Muscle layer of colon (tissue), 2 donors: ENCODE results near the gene C6orf141.
"Not testable (repeated sequence)": the region's sequence is repeated elsewhere in the genome, so short reads cannot be mapped to it uniquely, and the experiment has no call there.

Experiments used
- H3K27ac ChIP-seq: one replicate; pipeline ENCODE4 v1.7.0; 2013; ENCODE audit warnings: low read depth, mild to moderate bottlenecking, low read length, moderate library complexity
- H3K27me3 ChIP-seq, 2 donors: one replicate each; pipeline ENCODE4 v1.7.0; 2013; ENCODE audit warnings: low read length in 2 of 2, mild to moderate bottlenecking in 2 of 2; ENCODE audit not compliant: insufficient read depth in 2 of 2, control insufficient read depth in 1 of 2
- H3K36me3 ChIP-seq: one replicate; pipeline ENCODE4 v1.7.0; 2013; ENCODE audit warnings: mild to moderate bottlenecking, low read length; ENCODE audit not compliant: insufficient read depth
- H3K4me1 ChIP-seq: one replicate; pipeline ENCODE4 v1.7.0; 2013; ENCODE audit warnings: mild to moderate bottlenecking, low read length; ENCODE audit not compliant: insufficient read depth
- H3K4me3 ChIP-seq, 2 donors: one replicate each; pipeline ENCODE4 v1.7.0; 2013; ENCODE audit warnings: low read length in 2 of 2, low read depth in 1 of 2, mild to moderate bottlenecking in 1 of 2, moderate library complexity in 1 of 2
- H3K9ac ChIP-seq: one replicate; pipeline ENCODE4 v1.7.0; 2013; ENCODE audit warnings: low read length
- H3K9me3 ChIP-seq: one replicate; pipeline ENCODE4 v1.7.0; 2013; ENCODE audit warnings: mild to moderate bottlenecking, low read length
- donor health status: abdominal sarcoma.
- donor health status: Adenocarcinoma of cecum.

The C6orf141 gene

DNA sequence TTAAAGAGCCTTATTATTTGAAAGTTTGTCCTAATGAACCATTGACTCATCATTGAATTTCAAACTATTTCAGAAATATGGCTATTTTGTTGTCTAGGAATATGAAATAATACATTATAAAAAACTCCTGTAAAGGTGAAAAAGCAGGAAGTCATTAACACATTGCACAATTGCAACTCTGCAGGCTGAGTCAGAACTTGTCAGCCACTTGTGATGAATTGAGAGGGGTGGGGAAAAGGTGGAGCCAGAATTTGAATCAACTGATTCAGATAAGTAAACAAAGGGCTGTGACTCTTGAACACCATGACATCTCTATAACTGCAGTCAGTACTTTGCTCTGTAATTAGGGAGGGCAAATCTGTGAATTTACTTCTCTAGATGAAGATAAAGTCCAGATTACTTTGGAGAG is 6.0 kb downstream of the C6orf141 start:
- H3K27me3 ChIP-seq = peaks cover 4 to 6% of the 10 kb centered on the region in 2 donors
- H3K9me3 ChIP-seq = no peaks in the 10 kb centered on the region
- no peak overlapping the region for H3K27ac ChIP-seq
- H3K9ac ChIP-seq = no peak overlapping the region
- H3K36me3 ChIP-seq = no peaks in the 10 kb centered on the region
- no peaks in the 10 kb centered on the region for H3K4me1 ChIP-seq
- no peak overlapping the region for H3K4me3 ChIP-seq

DNA sequence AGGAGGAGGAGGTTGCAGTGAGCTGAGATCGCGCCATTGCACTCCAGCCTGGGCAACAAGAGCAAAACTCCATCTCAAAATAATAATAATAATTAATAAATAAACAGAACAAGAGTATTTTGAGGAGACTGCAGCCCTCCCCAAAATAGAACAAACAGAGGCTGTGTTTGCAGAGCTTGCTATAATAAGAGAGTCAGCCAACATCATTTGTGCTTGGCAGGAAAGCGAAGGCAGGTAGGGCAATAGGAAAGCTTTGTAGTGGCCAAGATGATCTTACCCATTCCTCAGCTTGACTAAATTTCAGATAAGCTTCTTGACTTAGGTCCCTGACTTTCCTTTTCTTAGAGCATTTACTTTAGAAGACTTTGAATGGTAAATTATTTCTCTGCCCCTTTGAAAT is 6.7 kb downstream of the C6orf141 start:
- Histone ChIP-seq H3K9ac (no peak overlapping the region), H3K36me3 (no peaks in the 10 kb centered on the region), H3K4me3 (no peak overlapping the region), H3K4me1 (no peaks in the 10 kb centered on the region), H3K27me3 (peaks cover 0 to 5% of the 10 kb centered on the region in 2 donors), H3K9me3 (no peaks in the 10 kb centered on the region), H3K27ac (no peak overlapping the region)

DNA sequence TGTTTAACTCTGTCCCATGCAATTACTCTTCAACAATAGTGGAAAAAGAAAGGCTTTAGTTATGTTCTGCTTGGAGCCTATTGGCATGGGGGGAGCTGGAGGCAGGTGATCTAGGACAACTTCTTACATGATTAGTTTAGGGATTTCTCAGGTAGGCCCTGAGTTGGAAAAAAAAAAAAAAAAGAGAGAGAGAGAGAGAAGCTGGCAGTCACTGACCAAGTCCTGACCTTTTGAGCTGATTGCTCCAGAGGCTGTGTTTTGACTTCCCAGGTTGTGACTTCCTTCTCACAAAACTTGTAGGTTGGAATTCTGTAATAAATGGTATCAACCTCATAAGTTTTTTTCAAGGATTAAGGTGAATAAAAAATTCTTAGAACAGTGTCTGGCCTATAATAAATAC is 7.8 kb downstream of the C6orf141 start:
- H3K4me3 ChIP-seq = no peak overlapping the region
- H3K9me3 ChIP-seq = no peaks in the 10 kb centered on the region
- H3K36me3 ChIP-seq = no peaks in the 10 kb centered on the region
- no peak overlapping the region for H3K9ac ChIP-seq
- peaks cover 0 to 4% of the 10 kb centered on the region in 2 donors for H3K27me3 ChIP-seq
- H3K27ac ChIP-seq = no peak overlapping the region
- H3K4me1 ChIP-seq = no peaks in the 10 kb centered on the region

DNA sequence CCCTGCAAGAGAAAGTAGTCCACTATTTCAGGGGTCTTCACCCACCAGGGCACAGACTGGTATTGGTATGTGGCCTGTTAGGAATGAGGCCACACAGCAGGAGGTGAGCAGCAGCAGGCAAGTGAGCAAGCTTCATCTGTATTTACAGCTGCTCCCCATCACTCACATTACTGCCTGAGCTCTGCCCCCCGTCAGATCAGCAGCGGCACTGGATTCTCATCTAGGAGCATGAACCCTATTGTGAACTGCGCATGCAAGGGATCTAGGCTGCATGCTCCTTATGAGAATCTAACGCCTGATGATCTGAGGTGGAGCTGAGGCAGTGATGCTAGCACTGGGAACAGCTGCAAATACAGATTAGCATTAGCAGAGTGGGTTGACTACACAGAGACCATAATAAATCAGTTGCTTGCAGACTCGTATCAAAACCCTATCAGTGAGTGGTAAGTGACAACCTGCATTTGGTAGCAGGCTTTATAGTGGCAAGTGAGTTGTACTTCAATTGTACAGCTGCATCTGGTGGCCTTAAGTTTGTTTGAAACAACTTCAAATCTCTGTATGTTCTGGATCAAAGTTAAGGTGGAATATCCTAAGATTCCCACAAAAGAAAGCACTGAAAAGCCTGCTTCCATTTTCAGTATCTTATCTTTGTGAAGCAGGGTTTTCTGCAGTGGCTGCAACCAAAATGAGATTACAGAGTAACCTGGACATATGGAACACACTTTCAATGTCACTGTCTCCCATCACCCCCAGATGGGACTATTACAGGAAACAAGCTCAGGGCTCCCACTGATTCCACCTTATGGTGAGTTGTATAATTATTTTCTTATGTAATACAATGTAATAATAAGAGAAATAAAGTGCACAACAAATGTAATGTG is 12.8 kb downstream of the C6orf141 start:
- Histone ChIP-seq H3K27ac (no peak overlapping the region), H3K9me3 (no peaks in the 10 kb centered on the region), H3K4me3 (no peak overlapping the region), H3K27me3 (peaks cover 0 to 5% of the 10 kb centered on the region in 2 donors), H3K4me1 (no peaks in the 10 kb centered on the region), H3K9ac (no peak overlapping the region), H3K36me3 (no peaks in the 10 kb centered on the region)

GRCh38 chr6:49564552-49564951 is 14.1 kb downstream of the C6orf141 start:
- H3K27ac ChIP-seq = no peak overlapping the region
- H3K4me3 ChIP-seq = no peak overlapping the region
- H3K36me3 ChIP-seq = no peaks in the 10 kb centered on the region
- H3K9me3 ChIP-seq = no peaks in the 10 kb centered on the region
- H3K4me1 ChIP-seq = no peaks in the 10 kb centered on the region
- peaks cover 0 to 5% of the 10 kb centered on the region in 2 donors for H3K27me3 ChIP-seq
- no peak overlapping the region for H3K9ac ChIP-seq

DNA sequence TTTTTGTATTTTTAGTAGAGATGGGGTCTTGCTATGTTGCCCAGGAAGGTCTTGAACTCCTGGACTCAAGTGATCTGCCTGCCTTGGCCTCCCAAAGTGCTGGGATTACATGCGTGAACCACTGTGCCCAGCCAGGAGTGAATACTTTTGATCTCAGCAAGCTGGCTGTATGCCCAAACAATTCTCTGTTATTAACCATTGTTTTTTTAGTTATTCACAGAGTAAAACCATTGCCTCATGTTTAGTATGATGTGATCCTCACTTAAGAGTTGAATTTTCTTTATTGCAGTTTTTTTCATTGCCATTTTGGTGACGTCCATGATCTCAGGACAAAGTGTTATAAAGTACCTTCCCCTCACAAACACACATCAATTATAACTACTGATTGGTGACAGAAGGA is 14.8 kb downstream of the C6orf141 start:
- H3K27me3 ChIP-seq = peaks cover 0 to 5% of the 10 kb centered on the region in 2 donors
- no peak overlapping the region for H3K27ac ChIP-seq
- no peaks in the 10 kb centered on the region for H3K4me1 ChIP-seq
- no peaks in the 10 kb centered on the region for H3K36me3 ChIP-seq
- no peaks in the 10 kb centered on the region for H3K9me3 ChIP-seq
- no peak overlapping the region for H3K4me3 ChIP-seq
- no peak overlapping the region for H3K9ac ChIP-seq

DNA sequence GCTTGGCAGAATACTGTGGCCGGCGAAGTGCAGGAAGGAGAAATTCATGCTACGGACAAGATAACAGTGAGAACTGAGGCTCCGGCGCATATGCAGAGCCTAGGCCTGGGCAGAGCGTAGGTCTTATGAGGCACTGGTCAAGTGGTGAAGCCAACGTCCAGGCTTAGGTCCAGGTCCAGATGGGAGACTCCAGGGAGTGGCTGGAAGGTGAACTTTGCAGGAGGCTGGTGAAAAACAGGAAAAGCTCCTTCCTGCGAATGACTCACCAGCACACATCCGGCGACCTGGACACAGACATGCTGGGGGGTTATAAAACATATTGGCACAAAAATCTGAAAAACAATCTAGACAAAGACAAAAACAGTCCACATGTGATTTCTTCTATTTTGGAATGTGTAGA is 15.4 kb downstream of the C6orf141 start:
- no peak overlapping the region for H3K4me3 ChIP-seq
- no peaks in the 10 kb centered on the region for H3K36me3 ChIP-seq
- H3K9ac ChIP-seq = no peak overlapping the region
- H3K27me3 ChIP-seq = peaks cover 0 to 5% of the 10 kb centered on the region in 2 donors
- H3K27ac ChIP-seq = no peak overlapping the region
- H3K9me3 ChIP-seq = no peaks in the 10 kb centered on the region
- H3K4me1 ChIP-seq = no peaks in the 10 kb centered on the region

- no peaks in the 10 kb centered on the region for H3K9me3 ChIP-seq
- no peak overlapping the region for H3K4me3 ChIP-seq
- no peak overlapping the region for H3K9ac ChIP-seq
- H3K27me3 ChIP-seq = no peaks in the 10 kb centered on the region
- H3K4me1 ChIP-seq = no peaks in the 10 kb centered on the region
- no peaks in the 10 kb centered on the region for H3K36me3 ChIP-seq
- H3K27ac ChIP-seq = no peak overlapping the region
These were observed 20.1 kb downstream of the C6orf141 start for GRCh38 chr6:49570474-49571079.

GRCh38 chr6:49576618-49577017 is 26.1 kb downstream of the C6orf141 start:
- Histone ChIP-seq H3K36me3 (no peaks in the 10 kb centered on the region), H3K4me3 (no peak overlapping the region), H3K9me3 (no peaks in the 10 kb centered on the region), H3K4me1 (no peaks in the 10 kb centered on the region), H3K9ac (no peak overlapping the region), H3K27ac (no peak overlapping the region), H3K27me3 (no peaks in the 10 kb centered on the region)

DNA sequence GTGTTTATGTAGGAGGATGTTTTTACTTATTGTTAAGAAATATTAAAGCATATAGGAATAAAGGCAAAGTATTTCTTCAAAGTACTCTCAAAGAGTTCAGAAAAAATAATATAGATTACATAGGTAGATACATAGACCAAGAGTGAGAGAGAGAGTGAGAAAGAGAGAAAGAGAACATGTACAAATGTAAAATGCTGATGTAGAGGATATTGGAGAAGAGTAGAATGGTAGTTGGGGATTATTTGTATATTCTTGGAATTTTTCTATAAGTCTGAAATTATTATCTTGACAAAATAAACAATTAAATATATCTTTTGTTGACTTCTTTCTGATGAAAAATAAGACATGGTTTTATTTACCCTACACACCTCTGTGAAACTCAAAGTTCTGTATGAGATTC is 29.2 kb downstream of the C6orf141 start:
- Histone ChIP-seq H3K9ac (no peak overlapping the region), H3K27me3 (no peaks in the 10 kb centered on the region), H3K9me3 (no peaks in the 10 kb centered on the region), H3K4me1 (no peaks in the 10 kb centered on the region), H3K36me3 (no peaks in the 10 kb centered on the region), H3K27ac (no peak overlapping the region), H3K4me3 (no peak overlapping the region)

DNA sequence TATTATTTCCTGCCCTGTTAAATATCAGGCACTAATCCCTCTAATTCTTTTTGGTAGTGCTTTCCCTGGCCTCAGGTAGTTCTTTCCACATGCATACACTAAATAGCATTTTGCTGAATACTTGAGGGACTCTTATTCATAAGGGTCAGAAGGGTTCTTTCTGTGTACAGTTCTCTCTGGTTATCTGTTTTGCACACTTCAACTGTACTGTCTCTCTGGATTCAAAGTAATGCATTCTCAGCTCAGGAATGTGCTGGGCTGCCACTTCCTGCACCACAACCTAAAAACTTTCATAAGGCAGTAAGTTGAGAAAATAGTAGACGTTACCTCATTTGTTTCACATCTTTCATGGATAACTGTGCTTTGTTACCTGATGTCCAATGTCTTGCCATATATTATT is 32.1 kb downstream of the C6orf141 start:
- H3K27me3 ChIP-seq = no peaks in the 10 kb centered on the region
- H3K9me3 ChIP-seq = no peaks in the 10 kb centered on the region
- no peaks in the 10 kb centered on the region for H3K36me3 ChIP-seq
- H3K4me1 ChIP-seq = no peaks in the 10 kb centered on the region
- H3K4me3 ChIP-seq = no peak overlapping the region
- no peak overlapping the region for H3K9ac ChIP-seq
- no peak overlapping the region for H3K27ac ChIP-seq

- H3K36me3 ChIP-seq, H3K9me3 ChIP-seq, H3K9ac ChIP-seq: not testable (repeated sequence)
These were observed 36.8 kb downstream of the C6orf141 start for GRCh38 chr6:49587262-49587661.

More at GRCh38 chr6:49587262-49587661, 36.8 kb downstream of the C6orf141 start:
- H3K4me1 ChIP-seq, H3K4me3 ChIP-seq, H3K27ac ChIP-seq, H3K27me3 ChIP-seq: not testable (repeated sequence)
